ENCODE measurements around the gene PSMB9. TPM values are rescaled to one million over a fixed set of nuclear protein-coding genes. Genes with fewer than 3 reads are reported as not detected.

Gene PSMB9
- total and polyA plus RNA-seq, 9 of the 15 experiments (the other 6 are each of a cell fraction or from before 2014, with no cell fraction given), result 1.1 to 3.7 (median 2.4) TPM

GRCh38 chr6:32838114-32838958, 15.7 kb upstream of the PSMB9 start, which contains the start of gene TAP2 (continued):
- 0 out of 4 replicates have a peak, but pooled peaks of 1 of the 2 experiments have one; percentile 18 for TF ChIP-seq MLLT1 (IDR thresholded peaks at IDR 0.05)
- TF ChIP-seq ZBTB17 (CRISPR knock-in tag; IDR thresholded peaks at IDR 0.05), result peak; percentile 45; the same call in 1 of the 2 replicates
- no peak for TF ChIP-seq TCFL5 (CRISPR knock-in tag; conservative IDR thresholded peaks at IDR 0.05)
- TF ChIP-seq HMBOX1 (IDR thresholded peaks at IDR 0.05), result peak; percentile 16; the same call in 1 of the 2 replicates
- no peak for TF ChIP-seq NR3C1 (CRISPR knock-in tag; IDR thresholded peaks at IDR 0.05)
- no peak for TF ChIP-seq ZNF583 (CRISPR knock-in tag; IDR thresholded peaks at IDR 0.05)
- TF ChIP-seq ZNF280B (CRISPR knock-in tag; IDR thresholded peaks at IDR 0.05), result no peak
- TF ChIP-seq PHF20 (IDR thresholded peaks at IDR 0.05; ENCODE audit: partially characterized antibody), result no peak
- TF ChIP-seq TRIM24 (IDR thresholded peaks at IDR 0.05), result peak in 1 of 2 experiments; percentile 17; a peak in 1 of 4 replicates
- peak; percentile 34; the same call in 1 of the 2 replicates for TF ChIP-seq SOX6 (IDR thresholded peaks at IDR 0.05)
- peak; percentile 51; the same call in 1 of the 2 replicates for TF ChIP-seq KLF13 (tag; IDR thresholded peaks at IDR 0.05; ENCODE audit: borderline replicate concordance, low read depth)
- no peak for TF ChIP-seq TSC22D4 (tag; IDR thresholded peaks at IDR 0.05)
- no peak for TF ChIP-seq RHOXF2B (CRISPR knock-in tag; conservative IDR thresholded peaks at IDR 0.05)
- no peak for TF ChIP-seq BCOR (IDR thresholded peaks at IDR 0.05)
- no peak for TF ChIP-seq BCLAF1 (IDR thresholded peaks at IDR 0.05; ENCODE audit: borderline replicate concordance in 1 of 2, control insufficient read depth in 1 of 2, low read depth in 2 of 2, low read length in 1 of 2)
- TF ChIP-seq MECOM (CRISPR knock-in tag; IDR thresholded peaks at IDR 0.05), result no peak
- no peak for TF ChIP-seq ILK (tag; IDR thresholded peaks at IDR 0.05; ENCODE audit: borderline replicate concordance, low read depth)
- no peak for TF ChIP-seq ZNF507 (tag; conservative IDR thresholded peaks at IDR 0.05)
- TF ChIP-seq FUS (optimal IDR thresholded peaks at IDR 0.05; ENCODE audit: low read depth, low read length), result no peak
- TF ChIP-seq ZNF511 (CRISPR knock-in tag; IDR thresholded peaks at IDR 0.05), result peak; percentile 68; the same call in 1 of the 2 replicates
- no peak for TF ChIP-seq TGIF2 (CRISPR knock-in tag; IDR thresholded peaks at IDR 0.05)

All from K562 (cell line).